IPS-18a (cell line): ENCODE data around the gene WDR11.

ENCODE experiments used
- H3K27ac ChIP-seq: one replicate; pipeline ENCODE4 v1.5.1; 2013; ENCODE audit warnings: low read length
- H3K27me3 ChIP-seq: one replicate; pipeline ENCODE4 v1.6.1; 2013; ENCODE audit warnings: mild to moderate bottlenecking, low read length; ENCODE audit not compliant: control insufficient read depth, insufficient read depth
- H3K36me3 ChIP-seq: one replicate; pipeline ENCODE4 v1.6.1; 2013; ENCODE audit warnings: low read depth, low read length; ENCODE audit not compliant: control insufficient read depth
- H3K4me1 ChIP-seq: one replicate; pipeline ENCODE4 v1.6.1; 2013; ENCODE audit warnings: low read depth, low read length; ENCODE audit not compliant: control insufficient read depth
- H3K4me3 ChIP-seq: one replicate; pipeline ENCODE4 v1.5.1; 2013; ENCODE audit warnings: low read length
- H3K9ac ChIP-seq: one replicate; pipeline ENCODE4 v1.6.1; 2013; ENCODE audit warnings: mild to moderate bottlenecking, low read length, moderate library complexity
- H3K9me3 ChIP-seq: one replicate; pipeline ENCODE4 v1.6.1; 2013; ENCODE audit warnings: low read depth, low read length; ENCODE audit not compliant: control insufficient read depth

Gene WDR11

GRCh38 chr10:120931423-120931822 lies 80.3 kb downstream of the WDR11 start:
- Histone ChIP-seq H3K27ac (no peak overlapping the region), H3K9ac (no peak overlapping the region), H3K27me3 (no peaks in the 10 kb centered on the region), H3K4me3 (no peak overlapping the region), H3K9me3 (no peaks in the 10 kb centered on the region), H3K36me3 (no peaks in the 10 kb centered on the region), H3K4me1 (no peaks in the 10 kb centered on the region)

- Histone ChIP-seq H3K9ac (no peak overlapping the region), H3K27me3 (no peaks in the 10 kb centered on the region), H3K4me3 (no peak overlapping the region), H3K4me1 (no peaks in the 10 kb centered on the region), H3K27ac (no peak overlapping the region), H3K9me3 (no peaks in the 10 kb centered on the region), H3K36me3 (no peaks in the 10 kb centered on the region)
These were observed 80.8 kb downstream of the WDR11 start for GRCh38 chr10:120931999-120932398.

- Histone ChIP-seq H3K27ac (no peak overlapping the region), H3K36me3 (no peaks in the 10 kb centered on the region), H3K4me1 (no peaks in the 10 kb centered on the region), H3K9ac (no peak overlapping the region), H3K4me3 (no peak overlapping the region), H3K9me3 (no peaks in the 10 kb centered on the region), H3K27me3 (no peaks in the 10 kb centered on the region)
These were observed 87.7 kb downstream of the WDR11 start for GRCh38 chr10:120938822-120939221.

GRCh38 chr10:120940299-120940900 lies 89.2 kb downstream of the WDR11 start:
- Histone ChIP-seq H3K36me3 (no peaks in the 10 kb centered on the region), H3K9ac (no peak overlapping the region), H3K9me3 (no peaks in the 10 kb centered on the region), H3K4me1 (no peaks in the 10 kb centered on the region), H3K4me3 (no peak overlapping the region), H3K27ac (no peak overlapping the region), H3K27me3 (no peaks in the 10 kb centered on the region)

- H3K27ac ChIP-seq, result no peak overlapping the region
- H3K27me3 ChIP-seq, result no peaks in the 10 kb centered on the region
- H3K36me3 ChIP-seq, result no peaks in the 10 kb centered on the region
- no peak overlapping the region for H3K4me3 ChIP-seq
- H3K9ac ChIP-seq, result no peak overlapping the region
- no peaks in the 10 kb centered on the region for H3K4me1 ChIP-seq
- H3K9me3 ChIP-seq, result no peaks in the 10 kb centered on the region
These were observed 90.3 kb downstream of the WDR11 start for GRCh38 chr10:120941501-120941900.

GRCh38 chr10:120942806-120943413 lies 91.7 kb downstream of the WDR11 start:
- H3K27ac ChIP-seq, result no peak overlapping the region

GRCh38 chr10:120943542-120943941 lies 92.4 kb downstream of the WDR11 start:
- no peaks in the 10 kb centered on the region for H3K27me3 ChIP-seq

More at GRCh38 chr10:120942806-120943413, 91.7 kb downstream of the WDR11 start:
- no peaks in the 10 kb centered on the region for H3K9me3 ChIP-seq
- no peaks in the 10 kb centered on the region for H3K4me1 ChIP-seq
- no peaks in the 10 kb centered on the region for H3K27me3 ChIP-seq
- no peaks in the 10 kb centered on the region for H3K36me3 ChIP-seq
- no peak overlapping the region for H3K9ac ChIP-seq
- no peak overlapping the region for H3K4me3 ChIP-seq

GRCh38 chr10:120944586-120945125 lies 93.5 kb downstream of the WDR11 start:
- H3K9ac ChIP-seq, result no peak overlapping the region

More at GRCh38 chr10:120943542-120943941, 92.4 kb downstream of the WDR11 start:
- H3K27ac ChIP-seq, result no peak overlapping the region
- no peaks in the 10 kb centered on the region for H3K36me3 ChIP-seq
- no peaks in the 10 kb centered on the region for H3K9me3 ChIP-seq
- no peak overlapping the region for H3K9ac ChIP-seq
- H3K4me3 ChIP-seq, result no peak overlapping the region
- H3K4me1 ChIP-seq, result no peaks in the 10 kb centered on the region

GRCh38 chr10:120945182-120945581 lies 94.0 kb downstream of the WDR11 start:
- Histone ChIP-seq H3K36me3 (no peaks in the 10 kb centered on the region), H3K27me3 (peaks cover 13% of the 10 kb centered on the region), H3K9ac (no peak overlapping the region), H3K4me1 (peaks cover 9% of the 10 kb centered on the region), H3K9me3 (no peaks in the 10 kb centered on the region), H3K4me3 (no peak overlapping the region), H3K27ac (no peak overlapping the region)

More at GRCh38 chr10:120944586-120945125, 93.5 kb downstream of the WDR11 start:
- H3K36me3 ChIP-seq, result no peaks in the 10 kb centered on the region
- H3K9me3 ChIP-seq, result no peaks in the 10 kb centered on the region
- peaks cover 8% of the 10 kb centered on the region for H3K27me3 ChIP-seq
- H3K27ac ChIP-seq, result no peak overlapping the region
- H3K4me3 ChIP-seq, result no peak overlapping the region
- peaks cover 4% of the 10 kb centered on the region for H3K4me1 ChIP-seq

- Histone ChIP-seq H3K27me3 (peaks cover 20% of the 10 kb centered on the region), H3K27ac (no peak overlapping the region), H3K4me3 (no peak overlapping the region), H3K36me3 (no peaks in the 10 kb centered on the region), H3K9ac (no peak overlapping the region), H3K9me3 (no peaks in the 10 kb centered on the region), H3K4me1 (peaks cover 16% of the 10 kb centered on the region)
These were observed 94.7 kb downstream of the WDR11 start for GRCh38 chr10:120945801-120946302.

- Histone ChIP-seq H3K9ac (no peak overlapping the region), H3K36me3 (no peaks in the 10 kb centered on the region), H3K27ac (no peak overlapping the region), H3K27me3 (peaks cover 26% of the 10 kb centered on the region), H3K4me3 (no peak overlapping the region), H3K4me1 (peaks cover 21% of the 10 kb centered on the region), H3K9me3 (no peaks in the 10 kb centered on the region)
These were observed 95.3 kb downstream of the WDR11 start for GRCh38 chr10:120946497-120946896.
